Measurements from ENCODE around the gene DHRS13.

DHRS13 gene

DNA sequence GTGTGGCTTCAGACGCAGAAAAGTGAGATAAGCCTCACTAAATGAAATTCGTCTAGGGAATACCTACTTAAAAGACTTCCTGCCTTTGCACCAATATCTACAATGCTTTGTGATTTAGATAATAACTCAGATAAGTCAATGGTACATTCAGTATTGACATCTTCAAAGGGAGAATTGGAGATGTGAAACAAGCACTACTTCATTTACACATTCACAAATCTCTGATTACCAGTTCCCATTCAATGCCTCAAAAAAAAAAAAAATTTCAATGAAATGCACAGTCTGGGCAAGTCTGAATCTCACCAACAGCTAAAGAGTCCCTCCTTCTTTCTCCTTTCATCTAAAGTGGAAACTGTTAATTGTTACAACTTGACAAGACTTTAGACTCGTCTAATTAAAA, 44.8 kb upstream of the DHRS13 start:
- peak overlapping the region in 1 of 2 donors; percentile 84 for H3K9ac ChIP-seq (ENCODE audit: low read depth in 1 of 2, low read length in 2 of 2)
- H3K4me1 ChIP-seq (ENCODE audit: control insufficient read depth in 2 of 2, insufficient read depth in 2 of 2, low read length in 2 of 2), result peaks cover 24 to 38% of the 10 kb centered on the region in 2 donors
- no peaks in the 10 kb centered on the region for H3K9me3 ChIP-seq (ENCODE audit: control insufficient read depth in 2 of 2, low read length in 2 of 2)
- H3K27ac ChIP-seq (ENCODE audit: low read depth in 2 of 2, low read length in 2 of 2), result no peak overlapping the region
- peak overlapping the region in 1 of 2 donors; percentile 93 for H3K4me3 ChIP-seq (ENCODE audit: low read length in 2 of 2)
- peaks cover 0 to 3% of the 10 kb centered on the region in 2 donors for H3K36me3 ChIP-seq (ENCODE audit: control insufficient read depth in 2 of 2, insufficient read depth in 2 of 2, low read length in 2 of 2)
- no peaks in the 10 kb centered on the region for H3K27me3 ChIP-seq (ENCODE audit: control insufficient read depth in 2 of 2, insufficient read depth in 2 of 2, low read length in 2 of 2)

DNA sequence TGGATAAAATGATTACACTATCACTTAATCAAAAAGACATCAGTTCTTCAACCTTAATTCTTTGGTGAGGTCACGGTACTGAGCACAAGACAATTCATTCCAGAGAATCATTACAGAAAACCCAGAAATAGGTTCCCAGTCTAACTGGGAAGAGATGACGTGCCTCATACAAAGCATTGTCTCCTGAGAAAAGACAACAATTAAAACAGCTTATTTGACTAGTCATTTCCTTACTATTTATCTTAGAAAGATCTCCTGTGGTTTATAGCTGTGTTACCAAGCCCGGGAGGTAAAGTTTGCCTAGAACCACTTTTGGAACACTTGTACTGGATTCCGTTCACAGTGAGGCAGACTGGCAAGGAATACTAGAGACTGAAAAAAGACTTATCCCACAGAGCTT, 43.4 kb upstream of the DHRS13 start:
- Histone ChIP-seq H3K4me1 (ENCODE audit: control insufficient read depth in 2 of 2, insufficient read depth in 2 of 2, low read length in 2 of 2) (peaks cover 23 to 32% of the 10 kb centered on the region in 2 donors), H3K9me3 (ENCODE audit: control insufficient read depth in 2 of 2, low read length in 2 of 2) (no peaks in the 10 kb centered on the region), H3K36me3 (ENCODE audit: control insufficient read depth in 2 of 2, insufficient read depth in 2 of 2, low read length in 2 of 2) (peaks cover 0 to 3% of the 10 kb centered on the region in 2 donors), H3K4me3 (ENCODE audit: low read length in 2 of 2) (no peak overlapping the region), H3K27me3 (ENCODE audit: control insufficient read depth in 2 of 2, insufficient read depth in 2 of 2, low read length in 2 of 2) (no peaks in the 10 kb centered on the region), H3K27ac (ENCODE audit: low read depth in 2 of 2, low read length in 2 of 2) (no peak overlapping the region), H3K9ac (ENCODE audit: low read depth in 1 of 2, low read length in 2 of 2) (no peak overlapping the region)

DNA sequence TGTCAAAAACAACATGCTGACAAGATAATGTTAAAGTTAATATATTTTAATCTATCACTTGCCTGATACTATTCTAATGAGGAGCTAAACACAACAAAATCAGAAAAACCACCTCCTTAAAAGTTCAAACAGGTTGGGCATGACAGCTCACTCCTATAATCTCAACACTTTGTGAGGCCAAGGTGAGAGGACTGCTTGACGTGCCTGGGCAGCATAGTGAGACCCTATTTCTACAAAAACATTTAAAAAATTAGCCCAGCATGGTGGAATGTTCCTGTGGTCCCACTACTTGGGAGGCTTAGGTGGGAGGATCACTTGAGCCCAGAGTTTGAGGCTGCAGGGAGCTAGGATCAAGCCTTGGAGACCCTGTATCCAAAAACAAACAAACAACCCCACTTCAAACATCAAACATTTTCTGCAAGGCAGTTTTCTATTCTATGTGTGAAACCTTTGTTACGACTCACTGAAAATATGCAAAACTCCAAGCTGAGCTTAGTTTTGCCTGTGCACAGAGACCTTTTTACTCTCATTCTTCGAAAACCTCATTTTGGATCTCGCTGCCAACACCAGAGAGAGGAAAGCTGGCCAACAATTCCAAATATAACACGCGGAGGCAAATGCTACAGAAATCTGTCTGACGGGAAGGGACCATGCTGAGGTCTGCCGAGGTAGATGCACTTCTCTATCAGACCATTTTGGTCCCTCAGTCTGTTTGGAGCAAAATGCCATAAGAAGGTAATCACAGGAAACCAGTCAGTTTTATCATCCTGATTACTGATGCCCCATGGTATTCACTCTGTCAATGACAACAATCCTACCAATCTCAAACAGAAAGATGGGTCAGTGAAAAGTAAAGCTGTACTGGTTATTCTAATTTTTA, 42.2 kb upstream of the DHRS13 start:
- Histone ChIP-seq H3K27me3 (ENCODE audit: control insufficient read depth in 2 of 2, insufficient read depth in 2 of 2, low read length in 2 of 2) (no peaks in the 10 kb centered on the region), H3K4me1 (ENCODE audit: control insufficient read depth in 2 of 2, insufficient read depth in 2 of 2, low read length in 2 of 2) (peaks cover 23 to 32% of the 10 kb centered on the region in 2 donors), H3K4me3 (ENCODE audit: low read length in 2 of 2) (no peak overlapping the region), H3K9ac (ENCODE audit: low read depth in 1 of 2, low read length in 2 of 2) (no peak overlapping the region), H3K27ac (ENCODE audit: low read depth in 2 of 2, low read length in 2 of 2) (no peak overlapping the region), H3K9me3 (ENCODE audit: control insufficient read depth in 2 of 2, low read length in 2 of 2) (no peaks in the 10 kb centered on the region), H3K36me3 (ENCODE audit: control insufficient read depth in 2 of 2, insufficient read depth in 2 of 2, low read length in 2 of 2) (peaks cover 0 to 3% of the 10 kb centered on the region in 2 donors)

DNA sequence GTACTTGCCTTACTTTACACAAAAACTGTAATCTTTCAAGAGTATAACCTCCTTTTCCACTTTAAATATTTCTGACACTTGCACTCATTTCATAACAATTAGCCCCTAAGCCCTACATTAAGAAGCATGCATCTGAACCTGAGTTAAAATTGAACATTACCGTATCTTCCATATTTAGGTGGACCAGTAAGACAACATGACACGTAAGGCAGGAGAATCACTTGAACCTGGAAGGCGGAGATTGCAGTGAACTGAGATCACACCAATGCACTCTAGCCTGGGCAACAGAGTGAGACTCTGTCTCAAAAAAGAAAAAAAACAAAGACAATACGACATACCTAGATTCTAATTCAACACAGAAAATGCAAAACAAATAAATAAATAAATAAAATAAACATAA, 41.5 kb upstream of the DHRS13 start:
- Histone ChIP-seq H3K27me3 (ENCODE audit: control insufficient read depth in 2 of 2, insufficient read depth in 2 of 2, low read length in 2 of 2) (no peaks in the 10 kb centered on the region), H3K4me1 (ENCODE audit: control insufficient read depth in 2 of 2, insufficient read depth in 2 of 2, low read length in 2 of 2) (peaks cover 23 to 32% of the 10 kb centered on the region in 2 donors), H3K27ac (ENCODE audit: low read depth in 2 of 2, low read length in 2 of 2) (no peak overlapping the region), H3K9ac (ENCODE audit: low read depth in 1 of 2, low read length in 2 of 2) (no peak overlapping the region), H3K9me3 (ENCODE audit: control insufficient read depth in 2 of 2, low read length in 2 of 2) (no peaks in the 10 kb centered on the region), H3K36me3 (ENCODE audit: control insufficient read depth in 2 of 2, insufficient read depth in 2 of 2, low read length in 2 of 2) (peaks cover 2 to 3% of the 10 kb centered on the region in 2 donors), H3K4me3 (ENCODE audit: low read length in 2 of 2) (no peak overlapping the region)

DNA sequence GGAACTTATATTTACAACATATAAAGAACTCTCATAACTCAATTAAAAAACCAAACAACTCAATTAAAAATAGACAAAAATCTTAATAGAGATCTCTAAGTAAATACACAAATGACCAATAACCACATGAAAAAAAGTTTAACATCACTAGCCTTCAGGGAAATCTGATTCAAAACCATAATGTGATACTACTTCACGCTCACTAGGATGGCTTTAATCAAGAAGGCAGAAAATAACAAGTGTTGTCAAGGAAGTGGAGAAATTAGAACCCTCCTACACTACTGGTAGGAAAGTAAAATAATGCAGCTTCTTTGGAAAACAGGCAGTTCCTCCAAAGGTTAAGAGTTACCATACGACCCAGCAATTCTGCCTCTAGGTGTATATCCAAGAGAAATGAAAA, 40.0 kb upstream of the DHRS13 start:
- Histone ChIP-seq H3K4me1 (ENCODE audit: control insufficient read depth in 2 of 2, insufficient read depth in 2 of 2, low read length in 2 of 2) (peaks cover 15 to 23% of the 10 kb centered on the region in 2 donors), H3K27ac (ENCODE audit: low read depth in 2 of 2, low read length in 2 of 2) (no peak overlapping the region), H3K36me3 (ENCODE audit: control insufficient read depth in 2 of 2, insufficient read depth in 2 of 2, low read length in 2 of 2) (peaks cover 3% of the 10 kb centered on the region in 2 donors), H3K9me3 (ENCODE audit: control insufficient read depth in 2 of 2, low read length in 2 of 2) (no peaks in the 10 kb centered on the region), H3K9ac (ENCODE audit: low read depth in 1 of 2, low read length in 2 of 2) (no peak overlapping the region), H3K4me3 (ENCODE audit: low read length in 2 of 2) (no peak overlapping the region), H3K27me3 (ENCODE audit: control insufficient read depth in 2 of 2, insufficient read depth in 2 of 2, low read length in 2 of 2) (no peaks in the 10 kb centered on the region)

DNA sequence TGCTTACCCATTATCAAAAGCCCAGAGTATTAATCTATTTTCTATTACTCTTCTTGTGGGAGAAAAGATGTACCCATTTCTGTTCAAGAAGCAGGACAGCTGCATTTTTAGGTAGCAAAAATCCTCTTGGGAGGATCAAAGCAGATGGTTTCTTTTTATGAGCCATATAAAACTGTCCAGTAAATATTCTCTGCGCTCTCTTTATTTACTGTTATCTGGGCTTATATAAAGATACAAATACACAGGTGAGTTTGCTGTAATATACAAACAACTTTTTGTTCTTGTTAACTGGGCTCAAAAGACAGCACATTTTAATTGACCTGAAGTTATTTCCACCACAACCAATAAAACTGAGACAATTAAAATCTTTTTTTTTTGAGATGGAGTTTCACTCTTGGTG, 38.4 kb upstream of the DHRS13 start:
- H3K36me3 ChIP-seq (ENCODE audit: control insufficient read depth in 2 of 2, insufficient read depth in 2 of 2, low read length in 2 of 2), result peaks cover 3% of the 10 kb centered on the region in 2 donors

DNA sequence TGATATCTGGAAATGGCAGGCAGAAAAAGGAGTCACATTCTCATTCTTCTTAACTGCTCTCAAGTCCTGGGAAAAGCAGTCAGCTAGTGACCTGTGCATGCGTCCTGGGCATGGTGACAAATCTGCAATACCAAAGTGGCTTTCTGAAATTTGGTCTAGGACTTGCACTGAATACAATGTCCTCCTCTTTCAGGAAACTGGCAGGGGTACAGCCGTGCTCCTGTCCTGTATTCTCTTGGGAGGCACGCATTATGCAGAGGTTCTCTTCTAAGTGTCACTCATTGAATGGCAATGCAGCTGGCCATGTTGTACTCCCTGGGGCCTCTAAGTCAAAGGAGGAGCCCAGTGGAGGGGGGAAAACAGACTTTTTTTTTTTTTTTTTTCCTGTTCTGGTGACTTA, 37.8 kb upstream of the DHRS13 start:
- H3K27me3 ChIP-seq (ENCODE audit: control insufficient read depth in 2 of 2, insufficient read depth in 2 of 2, low read length in 2 of 2), result no peaks in the 10 kb centered on the region
- no peaks in the 10 kb centered on the region for H3K9me3 ChIP-seq (ENCODE audit: control insufficient read depth in 2 of 2, low read length in 2 of 2)
- no peak overlapping the region for H3K9ac ChIP-seq (ENCODE audit: low read depth in 1 of 2, low read length in 2 of 2)
- peaks cover 3% of the 10 kb centered on the region in 2 donors for H3K36me3 ChIP-seq (ENCODE audit: control insufficient read depth in 2 of 2, insufficient read depth in 2 of 2, low read length in 2 of 2)
- no peak overlapping the region for H3K27ac ChIP-seq (ENCODE audit: low read depth in 2 of 2, low read length in 2 of 2)
- H3K4me3 ChIP-seq (ENCODE audit: low read length in 2 of 2), result no peak overlapping the region
- peaks cover 12% of the 10 kb centered on the region in 2 donors for H3K4me1 ChIP-seq (ENCODE audit: control insufficient read depth in 2 of 2, insufficient read depth in 2 of 2, low read length in 2 of 2)

More for the DNA sequence above, 38.4 kb upstream of the DHRS13 start:
- peaks cover 12 to 13% of the 10 kb centered on the region in 2 donors for H3K4me1 ChIP-seq (ENCODE audit: control insufficient read depth in 2 of 2, insufficient read depth in 2 of 2, low read length in 2 of 2)
- H3K27me3 ChIP-seq (ENCODE audit: control insufficient read depth in 2 of 2, insufficient read depth in 2 of 2, low read length in 2 of 2), result no peaks in the 10 kb centered on the region
- no peaks in the 10 kb centered on the region for H3K9me3 ChIP-seq (ENCODE audit: control insufficient read depth in 2 of 2, low read length in 2 of 2)
- H3K27ac ChIP-seq (ENCODE audit: low read depth in 2 of 2, low read length in 2 of 2), result no peak overlapping the region
- H3K4me3 ChIP-seq (ENCODE audit: low read length in 2 of 2), result no peak overlapping the region
- no peak overlapping the region for H3K9ac ChIP-seq (ENCODE audit: low read depth in 1 of 2, low read length in 2 of 2)

DNA sequence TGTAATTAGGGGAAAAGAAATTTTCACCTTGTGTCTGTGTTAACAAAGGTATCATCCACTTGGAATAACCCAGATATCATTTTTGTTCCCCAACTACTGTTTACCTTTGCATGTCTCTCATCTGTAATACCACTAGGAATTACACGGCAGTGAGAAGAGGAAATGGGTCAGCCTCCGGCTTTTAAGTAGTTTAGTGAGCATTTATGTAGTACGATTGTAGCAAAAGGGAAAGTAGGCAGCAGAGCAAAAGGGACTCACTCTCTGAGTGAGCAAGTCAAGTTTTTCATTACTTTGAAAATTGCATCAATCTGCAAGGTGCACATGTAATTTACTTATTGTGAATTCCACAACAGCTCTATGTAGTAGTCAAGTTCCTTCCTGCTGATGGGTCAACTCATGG, 37.3 kb upstream of the DHRS13 start:
- H3K27me3 ChIP-seq (ENCODE audit: control insufficient read depth in 2 of 2, insufficient read depth in 2 of 2, low read length in 2 of 2), result no peaks in the 10 kb centered on the region
- no peak overlapping the region for H3K4me3 ChIP-seq (ENCODE audit: low read length in 2 of 2)
- H3K9me3 ChIP-seq (ENCODE audit: control insufficient read depth in 2 of 2, low read length in 2 of 2), result no peaks in the 10 kb centered on the region
- H3K4me1 ChIP-seq (ENCODE audit: control insufficient read depth in 2 of 2, insufficient read depth in 2 of 2, low read length in 2 of 2), result peaks cover 8 to 10% of the 10 kb centered on the region in 2 donors
- no peak overlapping the region for H3K27ac ChIP-seq (ENCODE audit: low read depth in 2 of 2, low read length in 2 of 2)
- H3K9ac ChIP-seq (ENCODE audit: low read depth in 1 of 2, low read length in 2 of 2), result no peak overlapping the region
- H3K36me3 ChIP-seq (ENCODE audit: control insufficient read depth in 2 of 2, insufficient read depth in 2 of 2, low read length in 2 of 2), result peaks cover under 1 to 3% of the 10 kb centered on the region in 2 donors

DNA sequence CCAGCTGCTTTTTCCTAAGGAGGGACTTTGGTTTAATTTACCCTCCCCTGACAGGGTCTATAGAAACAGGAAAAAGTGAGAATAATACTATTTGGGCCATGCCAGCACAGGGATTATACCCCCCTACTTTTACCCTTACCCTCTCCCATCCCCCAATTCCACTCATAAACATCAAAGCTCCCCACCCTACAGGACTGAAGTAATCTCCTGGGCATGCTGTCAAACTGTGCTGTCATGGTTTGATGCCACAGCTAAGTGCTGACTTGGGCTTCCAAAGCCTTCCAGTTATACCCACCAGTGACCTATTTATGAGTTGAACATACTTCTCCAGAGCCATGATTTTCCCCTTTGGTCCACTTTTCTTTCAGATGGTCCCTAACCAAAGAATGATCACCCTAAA, 35.7 kb upstream of the DHRS13 start:
- Histone ChIP-seq H3K9me3 (ENCODE audit: control insufficient read depth in 2 of 2, low read length in 2 of 2) (no peaks in the 10 kb centered on the region), H3K27me3 (ENCODE audit: control insufficient read depth in 2 of 2, insufficient read depth in 2 of 2, low read length in 2 of 2) (no peaks in the 10 kb centered on the region), H3K9ac (ENCODE audit: low read depth in 1 of 2, low read length in 2 of 2) (no peak overlapping the region), H3K4me1 (ENCODE audit: control insufficient read depth in 2 of 2, insufficient read depth in 2 of 2, low read length in 2 of 2) (peaks cover 3 to 8% of the 10 kb centered on the region in 2 donors), H3K27ac (ENCODE audit: low read depth in 2 of 2, low read length in 2 of 2) (no peak overlapping the region), H3K4me3 (ENCODE audit: low read length in 2 of 2) (no peak overlapping the region), H3K36me3 (ENCODE audit: control insufficient read depth in 2 of 2, insufficient read depth in 2 of 2, low read length in 2 of 2) (peaks cover 0 to 3% of the 10 kb centered on the region in 2 donors)

DNA sequence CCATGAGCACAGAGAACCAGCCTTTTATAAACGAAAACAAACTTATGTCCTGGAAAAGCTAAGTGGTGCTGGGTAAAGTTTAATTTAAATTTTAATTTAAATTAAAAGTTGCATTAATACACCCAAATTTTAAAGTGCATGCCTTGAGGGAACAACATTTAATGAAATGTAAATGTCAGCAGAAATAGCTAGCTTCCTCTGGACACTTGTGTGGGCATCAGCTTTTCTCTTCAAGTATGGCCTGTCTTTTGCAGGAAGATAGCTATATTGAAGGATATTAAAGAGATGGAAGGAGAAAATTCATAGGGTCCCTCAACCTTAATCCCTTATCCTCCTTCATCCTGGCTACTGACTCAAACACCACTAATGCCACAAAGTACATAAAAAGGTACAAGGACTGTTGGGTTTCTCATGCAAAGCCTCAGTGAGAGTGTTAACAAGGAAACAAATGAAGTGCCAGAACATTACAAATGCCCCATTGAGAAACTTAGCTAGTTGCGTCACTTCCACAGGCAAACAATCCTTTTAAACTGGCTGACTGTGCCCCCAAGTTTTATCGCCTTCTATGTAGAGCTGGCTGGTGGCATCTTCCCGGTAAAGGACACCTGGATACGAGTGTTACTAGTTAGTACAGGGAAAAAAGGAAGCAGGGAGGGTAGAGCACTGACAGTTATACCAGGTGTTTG, 34.3 kb upstream of the DHRS13 start:
- no peaks in the 10 kb centered on the region for H3K9me3 ChIP-seq (ENCODE audit: control insufficient read depth in 2 of 2, low read length in 2 of 2)
- H3K27ac ChIP-seq (ENCODE audit: low read depth in 2 of 2, low read length in 2 of 2), result no peak overlapping the region
- no peaks in the 10 kb centered on the region for H3K27me3 ChIP-seq (ENCODE audit: control insufficient read depth in 2 of 2, insufficient read depth in 2 of 2, low read length in 2 of 2)
- no peak overlapping the region for H3K9ac ChIP-seq (ENCODE audit: low read depth in 1 of 2, low read length in 2 of 2)
- H3K36me3 ChIP-seq (ENCODE audit: control insufficient read depth in 2 of 2, insufficient read depth in 2 of 2, low read length in 2 of 2), result peaks cover 0 to 3% of the 10 kb centered on the region in 2 donors
- H3K4me3 ChIP-seq (ENCODE audit: low read length in 2 of 2), result no peak overlapping the region
- H3K4me1 ChIP-seq (ENCODE audit: control insufficient read depth in 2 of 2, insufficient read depth in 2 of 2, low read length in 2 of 2), result peaks cover 3 to 8% of the 10 kb centered on the region in 2 donors
